Parathyroid adenoma (tissue), 2 donors: ENCODE measurements around the gene PHLDB2.
"Not testable (repeated sequence)": the region's sequence is repeated elsewhere in the genome, so short reads cannot be mapped to it uniquely, and the experiment has no call there.

ENCODE experiments used
- H2AFZ ChIP-seq: fragments of 300-600 bp; sonication (generic); one replicate; pipeline ENCODE4 v1.7.0; 2017; ENCODE audit warnings: antibody characterized with exemption, mild to moderate bottlenecking
- H3K27ac ChIP-seq: fragments of 300-600 bp; sonication (generic); one replicate; pipeline ENCODE4 v1.7.0; 2017
- H3K27me3 ChIP-seq: fragments of 300-600 bp; sonication (generic); one replicate; pipeline ENCODE4 v1.7.0; 2017; ENCODE audit warnings: low read length; ENCODE audit not compliant: control insufficient read depth, insufficient read depth
- H3K36me3 ChIP-seq: fragments of 300-600 bp; sonication (generic); one replicate; pipeline ENCODE4 v1.7.0; 2017; ENCODE audit warnings: low read length; ENCODE audit not compliant: control insufficient read depth, insufficient read depth
- H3K4me1 ChIP-seq: fragments of 300-600 bp; sonication (generic); one replicate; pipeline ENCODE4 v1.7.0; 2017; ENCODE audit warnings: control low read depth
- H3K4me2 ChIP-seq: fragments of 300-600 bp; sonication (generic); one replicate; pipeline ENCODE4 v1.7.0; 2017; ENCODE audit warnings: low read length
- H3K4me3 ChIP-seq: fragments of 300-600 bp; sonication (generic); one replicate; pipeline ENCODE4 v1.7.0; 2017; ENCODE audit warnings: low read depth, low read length
- H3K79me2 ChIP-seq: fragments of 300-600 bp; sonication (generic); one replicate; pipeline ENCODE4 v1.7.0; 2017; ENCODE audit warnings: control low read depth
- H3K9ac ChIP-seq: fragments of 300-600 bp; sonication (generic); one replicate; pipeline ENCODE4 v1.7.0; 2017; ENCODE audit warnings: mild to moderate bottlenecking
- H3K9me3 ChIP-seq: fragments of 300-600 bp; sonication (generic); one replicate; pipeline ENCODE4 v1.7.0; 2017; ENCODE audit warnings: low read length; ENCODE audit not compliant: control insufficient read depth
- TF ChIP-seq, protein P1 (sequence below): fragments of 300-600 bp; sonication (generic); IDR thresholded peaks from one replicate; pipeline ENCODE4 v1.7.0; 2017; ENCODE audit warnings: antibody characterized with exemption, mild to moderate bottlenecking
- donor health status: primary hyperparathyroidism.

Gene PHLDB2

GRCh38 chr3:111813979-111814378, 45.1 kb upstream of the PHLDB2 start:
- Histone ChIP-seq H3K9me3 (no peaks in the 10 kb centered on the region), H3K9ac (no peak overlapping the region)
- TF ChIP-seq, protein P1, sequence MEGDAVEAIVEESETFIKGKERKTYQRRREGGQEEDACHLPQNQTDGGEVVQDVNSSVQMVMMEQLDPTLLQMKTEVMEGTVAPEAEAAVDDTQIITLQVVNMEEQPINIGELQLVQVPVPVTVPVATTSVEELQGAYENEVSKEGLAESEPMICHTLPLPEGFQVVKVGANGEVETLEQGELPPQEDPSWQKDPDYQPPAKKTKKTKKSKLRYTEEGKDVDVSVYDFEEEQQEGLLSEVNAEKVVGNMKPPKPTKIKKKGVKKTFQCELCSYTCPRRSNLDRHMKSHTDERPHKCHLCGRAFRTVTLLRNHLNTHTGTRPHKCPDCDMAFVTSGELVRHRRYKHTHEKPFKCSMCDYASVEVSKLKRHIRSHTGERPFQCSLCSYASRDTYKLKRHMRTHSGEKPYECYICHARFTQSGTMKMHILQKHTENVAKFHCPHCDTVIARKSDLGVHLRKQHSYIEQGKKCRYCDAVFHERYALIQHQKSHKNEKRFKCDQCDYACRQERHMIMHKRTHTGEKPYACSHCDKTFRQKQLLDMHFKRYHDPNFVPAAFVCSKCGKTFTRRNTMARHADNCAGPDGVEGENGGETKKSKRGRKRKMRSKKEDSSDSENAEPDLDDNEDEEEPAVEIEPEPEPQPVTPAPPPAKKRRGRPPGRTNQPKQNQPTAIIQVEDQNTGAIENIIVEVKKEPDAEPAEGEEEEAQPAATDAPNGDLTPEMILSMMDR, result no peak

DNA sequence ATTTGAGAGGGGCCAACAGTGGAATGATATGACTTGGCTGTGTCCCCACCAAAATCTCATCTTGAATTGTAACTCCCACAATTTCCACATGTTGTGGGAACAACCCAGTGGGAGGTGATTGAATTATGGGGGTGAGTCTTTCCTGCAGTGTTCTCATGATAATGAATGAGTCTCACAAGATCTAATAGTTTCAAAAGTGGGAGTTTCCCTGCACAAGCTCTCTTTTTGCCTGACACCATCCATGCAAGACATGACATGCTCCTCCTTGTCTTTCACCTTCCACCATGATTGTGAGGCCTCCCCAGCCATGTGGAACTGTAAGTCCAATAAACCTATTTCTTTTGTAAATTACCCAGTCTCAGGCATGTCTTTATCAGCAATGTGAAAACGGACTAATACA, 42.3 kb upstream of the PHLDB2 start:
- H3K4me2 ChIP-seq, H2AFZ ChIP-seq, H3K9ac ChIP-seq, H3K4me3 ChIP-seq, H3K4me1 ChIP-seq, H3K79me2 ChIP-seq, H3K9me3 ChIP-seq, H3K27ac ChIP-seq, H3K27me3 ChIP-seq, H3K36me3 ChIP-seq: not testable (repeated sequence)

More at GRCh38 chr3:111813979-111814378, 45.1 kb upstream of the PHLDB2 start:
- Histone ChIP-seq H2AFZ (no peak overlapping the region), H3K4me3 (no peak overlapping the region), H3K79me2 (no peaks in the 10 kb centered on the region), H3K27ac (no peak overlapping the region), H3K4me2 (no peak overlapping the region), H3K36me3 (no peaks in the 10 kb centered on the region), H3K4me1 (no peaks in the 10 kb centered on the region), H3K27me3 (no peaks in the 10 kb centered on the region)

- Histone ChIP-seq H2AFZ (no peak overlapping the region), H3K4me2 (no peak overlapping the region), H3K79me2 (no peaks in the 10 kb centered on the region), H3K36me3 (no peaks in the 10 kb centered on the region), H3K9ac (no peak overlapping the region), H3K9me3 (no peaks in the 10 kb centered on the region), H3K27ac (no peak overlapping the region), H3K4me1 (no peaks in the 10 kb centered on the region), H3K27me3 (no peaks in the 10 kb centered on the region), H3K4me3 (no peak overlapping the region)
- TF ChIP-seq, protein P1, result no peak
Observed at GRCh38 chr3:111819927-111820326, 39.1 kb upstream of the PHLDB2 start.

DNA sequence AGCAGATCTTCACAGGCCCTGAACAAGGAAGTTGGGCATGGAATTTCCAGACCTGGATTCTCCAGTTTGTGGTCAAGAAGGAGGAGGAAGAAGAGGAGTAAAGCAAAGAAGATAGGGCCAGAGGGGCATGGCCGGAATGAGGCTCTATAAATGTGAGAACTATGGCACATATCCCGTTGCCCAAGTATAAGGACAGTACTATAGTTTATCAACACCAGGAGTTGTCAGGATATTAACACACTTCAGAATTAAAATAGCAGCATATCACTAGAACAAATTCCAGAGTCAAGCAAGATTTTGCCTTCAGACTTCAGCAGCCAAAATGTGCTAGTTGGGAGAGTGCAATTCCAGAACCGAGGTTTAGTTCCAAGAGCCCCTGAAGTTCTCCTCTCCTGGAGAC, 38.4 kb upstream of the PHLDB2 start:
- no peak overlapping the region for H3K4me2 ChIP-seq
- no peaks in the 10 kb centered on the region for H3K27me3 ChIP-seq
- H3K36me3 ChIP-seq, result no peaks in the 10 kb centered on the region
- H3K9ac ChIP-seq, result no peak overlapping the region
- no peak overlapping the region for H3K27ac ChIP-seq
- no peak overlapping the region for H3K4me3 ChIP-seq
- H3K79me2 ChIP-seq, result no peaks in the 10 kb centered on the region
- no peaks in the 10 kb centered on the region for H3K9me3 ChIP-seq
- H2AFZ ChIP-seq, result no peak overlapping the region
- TF ChIP-seq, protein P1, result no peak
- H3K4me1 ChIP-seq, result no peaks in the 10 kb centered on the region

GRCh38 chr3:111821891-111822290, 37.2 kb upstream of the PHLDB2 start:
- TF ChIP-seq, protein P1, result no peak
- no peak overlapping the region for H3K9ac ChIP-seq
- H3K27ac ChIP-seq, result no peak overlapping the region
- no peak overlapping the region for H3K4me2 ChIP-seq
- H3K4me1 ChIP-seq, result no peaks in the 10 kb centered on the region
- no peaks in the 10 kb centered on the region for H3K9me3 ChIP-seq
- no peaks in the 10 kb centered on the region for H3K27me3 ChIP-seq
- H3K79me2 ChIP-seq, result no peaks in the 10 kb centered on the region
- H3K4me3 ChIP-seq, result no peak overlapping the region
- H3K36me3 ChIP-seq, result no peaks in the 10 kb centered on the region
- H2AFZ ChIP-seq, result no peak overlapping the region
